Activated CD4-positive, alpha-beta T cell treated with anti-CD3 and anti-CD28 coated beads, Interleukin-2, Interleukin-4, amounts not matched to agents 100 ng/mL and 50 ng/mL, durations not matched to agents 16 hours and 8 hours (primary cell): ENCODE measurements around the gene ARID3C.

Experiments
- DNase-seq: peaks from one replicate; pipeline ENCODE4 v3.0.0-alpha.2; 2020; ENCODE audit warnings: low spot score

Gene ARID3C

GRCh38 chr9:34628656-34629490 lies at the start of gene ARID3C:
Gene ARID3C (minus strand): TSS chr9:34629066. CDS start chr9:34628014, 1,052 bp downstream.
- no peak for DNase-seq

GRCh38 chr9:34675869-34676268 lies 47.0 kb upstream of the ARID3C start:
- no peak for DNase-seq

GRCh38 chr9:34675048-34675714 lies 46.3 kb upstream of the ARID3C start:
- peak; percentile 52 for DNase-seq

GRCh38 chr9:34674440-34674839 lies 45.6 kb upstream of the ARID3C start:
- DNase-seq = no peak

GRCh38 chr9:34671307-34671706 lies 42.4 kb upstream of the ARID3C start:
- DNase-seq = no peak

- no peak for DNase-seq
These were observed 41.1 kb upstream of the ARID3C start for GRCh38 chr9:34669809-34670562.

- peak; percentile 86 for DNase-seq
These were observed 36.8 kb upstream of the ARID3C start for GRCh38 chr9:34665381-34666250.

GRCh38 chr9:34665067-34665380 lies 36.2 kb upstream of the ARID3C start:
- no peak for DNase-seq

- peak; percentile 74 for DNase-seq
These were observed 35.6 kb upstream of the ARID3C start for GRCh38 chr9:34664281-34665066.

- DNase-seq = no peak
These were observed 34.4 kb upstream of the ARID3C start for GRCh38 chr9:34663303-34663605.

GRCh38 chr9:34662526-34663302 lies 33.8 kb upstream of the ARID3C start, which contains the start of gene CCL27:
Gene CCL27 (minus strand): TSS chr9:34662657. CDS start chr9:34662633, 24 bp downstream.
- no peak for DNase-seq

- DNase-seq = no peak
These were observed 30.9 kb upstream of the ARID3C start for GRCh38 chr9:34659592-34660253.

- DNase-seq = no peak
These were observed 29.6 kb upstream of the ARID3C start for GRCh38 chr9:34658461-34658860.

GRCh38 chr9:34656992-34657391 lies 28.1 kb upstream of the ARID3C start:
- DNase-seq = no peak

- no peak for DNase-seq
These were observed 26.5 kb upstream of the ARID3C start for GRCh38 chr9:34655394-34655793.

GRCh38 chr9:34654323-34655051 lies 25.6 kb upstream of the ARID3C start:
- no peak for DNase-seq

- DNase-seq = no peak
These were observed 24.5 kb upstream of the ARID3C start for GRCh38 chr9:34653151-34654072.

GRCh38 chr9:34652602-34653000 lies 23.7 kb upstream of the ARID3C start:
- no peak for DNase-seq
